ENCODE measurements around the gene CFAP210. TPM values are rescaled to one million over a fixed set of nuclear protein-coding genes. Genes with fewer than 3 reads are reported as not detected.

The CFAP210 gene
- polyA plus RNA-seq, 2 donors, result 0.02 to 0.08 TPM

DNA sequence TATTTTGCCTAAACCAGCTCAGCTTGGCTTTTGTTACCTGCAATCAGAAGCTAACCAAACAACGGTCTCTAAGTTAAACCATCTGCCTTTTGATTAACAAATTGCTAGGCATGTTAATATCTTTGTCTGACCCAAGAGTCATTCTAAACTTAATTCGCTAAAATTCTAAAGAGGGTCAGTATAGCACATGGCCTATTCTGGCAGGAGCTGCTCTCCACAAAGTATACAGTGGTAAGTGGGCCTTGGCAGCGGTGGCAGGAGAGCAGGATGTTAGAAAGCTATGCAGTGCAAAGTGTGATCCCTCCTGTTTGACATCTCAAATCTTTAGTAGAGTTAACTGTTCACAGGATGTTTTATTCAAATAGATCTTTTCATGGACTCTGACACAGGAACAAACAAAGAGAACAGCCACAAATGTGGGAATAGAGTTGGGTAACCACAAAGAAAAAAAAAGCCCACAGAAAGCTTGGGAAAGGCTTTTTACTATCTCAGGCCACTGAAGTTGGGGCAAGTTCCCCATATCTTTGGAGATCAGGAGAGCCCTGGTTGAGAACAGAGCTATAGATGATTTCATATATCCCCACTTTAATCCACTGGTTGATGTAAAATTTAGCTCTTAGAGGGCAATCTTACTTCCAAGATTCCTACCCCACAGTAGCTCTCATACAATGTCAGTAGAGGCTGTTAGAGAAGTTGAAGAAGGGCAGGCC lies 10.6 kb downstream of the CFAP210 start:
- H3K27me3 ChIP-seq (ENCODE audit: control insufficient read depth in 1 of 2, insufficient read depth in 2 of 2, low read length in 2 of 2), result no peaks in the 10 kb centered on the region
- 57 to 70% methylated on average over 3 of the region's 3 CpGs for WGBS, 2 donors

DNA sequence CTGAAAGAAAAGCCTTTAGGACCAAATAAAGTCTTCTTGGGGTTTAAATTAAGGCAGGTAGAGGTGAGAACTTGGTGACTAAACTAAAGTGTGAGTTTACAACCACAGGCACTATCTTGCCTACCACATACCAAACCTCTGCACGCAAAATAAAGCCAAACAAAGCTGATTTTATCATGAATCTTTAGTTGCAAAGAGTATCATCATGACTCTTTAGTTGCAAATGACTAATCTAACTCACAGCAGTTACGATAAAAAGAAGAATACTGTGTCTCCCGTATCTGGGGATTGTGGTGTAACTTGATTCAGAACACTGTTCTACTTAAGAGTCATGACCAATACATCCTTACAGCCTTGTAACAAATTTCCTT lies 11.2 kb downstream of the CFAP210 start:
- Histone ChIP-seq H3K27me3 (ENCODE audit: control insufficient read depth in 1 of 2, insufficient read depth in 2 of 2, low read length in 2 of 2) (no peaks in the 10 kb centered on the region), H3K36me3 (ENCODE audit: control insufficient read depth in 2 of 2, insufficient read depth in 2 of 2, low read length in 1 of 2) (no peaks in the 10 kb centered on the region), H3K4me1 (ENCODE audit: control insufficient read depth in 2 of 2, insufficient read depth in 2 of 2, low read length in 1 of 2) (no peaks in the 10 kb centered on the region), H3K9me3 (ENCODE audit: control insufficient read depth in 2 of 2, insufficient read depth in 1 of 2, low read depth in 1 of 2, low read length in 1 of 2) (no peaks in the 10 kb centered on the region), H3K4me3 (ENCODE audit: low read depth in 1 of 2, low read length in 2 of 2) (no peak overlapping the region), H3K27ac (ENCODE audit: low read depth in 2 of 2, low read length in 1 of 2) (no peak overlapping the region)
- 50 to 56% methylated on average over 3 of the region's 3 CpGs for WGBS, 2 donors

More for the DNA sequence above, 10.6 kb downstream of the CFAP210 start:
- Histone ChIP-seq H3K4me1 (ENCODE audit: control insufficient read depth in 2 of 2, insufficient read depth in 2 of 2, low read length in 1 of 2) (no peaks in the 10 kb centered on the region), H3K9me3 (ENCODE audit: control insufficient read depth in 2 of 2, insufficient read depth in 1 of 2, low read depth in 1 of 2, low read length in 1 of 2) (no peaks in the 10 kb centered on the region), H3K4me3 (ENCODE audit: low read depth in 1 of 2, low read length in 2 of 2) (no peak overlapping the region), H3K36me3 (ENCODE audit: control insufficient read depth in 2 of 2, insufficient read depth in 2 of 2, low read length in 1 of 2) (no peaks in the 10 kb centered on the region), H3K27ac (ENCODE audit: low read depth in 2 of 2, low read length in 1 of 2) (no peak overlapping the region)

DNA sequence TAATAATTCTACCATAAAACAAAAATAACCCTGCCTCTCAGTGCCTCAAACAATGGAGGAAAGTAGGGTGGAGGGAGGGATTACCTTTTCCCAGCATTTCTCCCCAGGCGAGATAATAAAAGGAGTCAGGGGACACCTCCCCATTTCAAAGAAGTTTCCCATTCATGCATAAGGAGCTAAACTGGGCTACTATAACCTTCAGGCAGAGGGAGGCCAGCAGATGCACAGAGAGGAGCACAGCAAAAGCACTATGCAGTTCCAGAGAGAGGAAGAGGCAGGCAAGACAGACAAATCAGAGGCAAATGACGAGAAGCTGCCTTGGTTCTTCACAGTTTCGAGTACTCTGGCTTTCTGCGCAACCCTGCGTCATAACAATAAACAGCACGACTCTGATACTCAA lies 17.4 kb downstream of the CFAP210 start:
- Histone ChIP-seq H3K4me3 (ENCODE audit: low read depth in 1 of 2, low read length in 2 of 2) (no peak overlapping the region), H3K4me1 (ENCODE audit: control insufficient read depth in 2 of 2, insufficient read depth in 2 of 2, low read length in 1 of 2) (no peaks in the 10 kb centered on the region), H3K27me3 (ENCODE audit: control insufficient read depth in 1 of 2, insufficient read depth in 2 of 2, low read length in 2 of 2) (no peaks in the 10 kb centered on the region), H3K36me3 (ENCODE audit: control insufficient read depth in 2 of 2, insufficient read depth in 2 of 2, low read length in 1 of 2) (no peaks in the 10 kb centered on the region), H3K27ac (ENCODE audit: low read depth in 2 of 2, low read length in 1 of 2) (no peak overlapping the region), H3K9me3 (ENCODE audit: control insufficient read depth in 2 of 2, insufficient read depth in 1 of 2, low read depth in 1 of 2, low read length in 1 of 2) (no peaks in the 10 kb centered on the region)
- WGBS, 2 donors, result 90% methylated on average over 6 of the region's 6 CpGs

DNA sequence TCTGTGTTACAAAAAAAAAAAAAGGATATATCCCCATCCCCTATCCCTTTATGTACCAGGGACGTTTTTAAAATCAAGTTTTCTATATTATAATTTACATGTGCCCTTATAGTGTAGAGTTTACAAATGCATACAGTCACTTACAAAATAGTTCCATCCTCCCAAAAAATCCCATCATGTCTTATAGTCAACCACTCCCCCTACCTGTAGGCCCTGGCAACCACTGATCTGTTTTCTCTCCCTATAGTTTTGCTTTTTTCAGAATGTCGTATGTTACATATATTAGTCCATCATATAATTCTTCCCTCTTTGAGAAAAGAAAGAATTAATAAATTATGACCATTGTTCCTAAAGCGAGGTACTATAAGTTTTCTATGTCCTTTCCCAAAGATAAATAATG lies 17.8 kb downstream of the CFAP210 start:
- Histone ChIP-seq H3K9me3 (ENCODE audit: control insufficient read depth in 2 of 2, insufficient read depth in 1 of 2, low read depth in 1 of 2, low read length in 1 of 2) (no peaks in the 10 kb centered on the region), H3K4me3 (ENCODE audit: low read depth in 1 of 2, low read length in 2 of 2) (no peak overlapping the region), H3K27me3 (ENCODE audit: control insufficient read depth in 1 of 2, insufficient read depth in 2 of 2, low read length in 2 of 2) (no peaks in the 10 kb centered on the region), H3K36me3 (ENCODE audit: control insufficient read depth in 2 of 2, insufficient read depth in 2 of 2, low read length in 1 of 2) (no peaks in the 10 kb centered on the region), H3K27ac (ENCODE audit: low read depth in 2 of 2, low read length in 1 of 2) (no peak overlapping the region), H3K4me1 (ENCODE audit: control insufficient read depth in 2 of 2, insufficient read depth in 2 of 2, low read length in 1 of 2) (no peaks in the 10 kb centered on the region)
- 65 to 69% methylated on average over 3 of the region's 3 CpGs for WGBS, 2 donors

DNA sequence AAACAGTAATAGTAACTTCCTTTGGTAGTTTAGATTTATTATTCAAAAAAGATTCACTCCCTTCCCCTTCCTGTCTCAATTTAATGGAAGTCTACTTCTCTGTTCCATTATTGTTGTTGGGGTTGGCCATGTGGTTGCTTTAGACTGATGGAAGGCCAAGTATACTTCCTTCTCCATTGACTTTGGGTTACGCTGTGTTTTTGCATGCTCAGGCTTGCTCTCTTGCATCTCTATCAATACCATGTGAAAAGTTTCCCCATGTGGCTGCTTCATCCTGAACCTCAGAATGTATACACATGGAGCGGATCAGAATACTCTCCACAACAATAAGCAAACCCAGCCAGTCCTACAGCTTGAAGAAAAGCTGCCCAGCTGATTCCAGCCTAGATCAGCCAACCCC lies 20.3 kb downstream of the CFAP210 start:
- H3K4me3 ChIP-seq (ENCODE audit: low read depth in 1 of 2, low read length in 2 of 2), result no peak overlapping the region
- WGBS, 2 donors, result 77 to 82% methylated on average over 2 of the region's 2 CpGs
- no peak overlapping the region for H3K27ac ChIP-seq (ENCODE audit: low read depth in 2 of 2, low read length in 1 of 2)

DNA sequence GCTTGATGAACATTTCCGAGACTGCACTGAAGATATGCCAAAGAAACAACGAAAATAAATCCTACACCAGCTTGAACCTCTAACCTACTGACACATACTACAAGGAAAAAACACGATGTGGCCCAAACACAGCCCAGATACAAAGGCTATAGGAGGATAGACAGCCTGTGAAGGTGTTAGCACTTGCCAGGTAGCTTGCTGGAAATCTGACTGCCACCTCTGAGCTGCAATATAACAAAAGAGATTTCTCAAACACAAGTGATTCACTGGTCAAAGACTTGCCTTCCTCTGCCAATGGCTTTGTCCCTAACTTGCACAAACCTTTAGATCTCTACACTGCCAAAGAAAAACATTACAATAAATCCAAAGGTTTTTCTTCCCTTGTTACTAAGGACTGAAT lies 21.1 kb downstream of the CFAP210 start:
- H3K27ac ChIP-seq (ENCODE audit: low read depth in 2 of 2, low read length in 1 of 2), result no peak overlapping the region
- H3K4me1 ChIP-seq (ENCODE audit: control insufficient read depth in 2 of 2, insufficient read depth in 2 of 2, low read length in 1 of 2), result no peaks in the 10 kb centered on the region
- H3K4me3 ChIP-seq (ENCODE audit: low read depth in 1 of 2, low read length in 2 of 2), result no peak overlapping the region
- H3K36me3 ChIP-seq (ENCODE audit: control insufficient read depth in 2 of 2, insufficient read depth in 2 of 2, low read length in 1 of 2), result no peaks in the 10 kb centered on the region
- no peaks in the 10 kb centered on the region for H3K9me3 ChIP-seq (ENCODE audit: control insufficient read depth in 2 of 2, insufficient read depth in 1 of 2, low read depth in 1 of 2, low read length in 1 of 2)
- no peaks in the 10 kb centered on the region for H3K27me3 ChIP-seq (ENCODE audit: control insufficient read depth in 1 of 2, insufficient read depth in 2 of 2, low read length in 2 of 2)
- WGBS, 2 donors, result 40 to 50% methylated on average over 3 of the region's 3 CpGs

More for the DNA sequence above, 20.3 kb downstream of the CFAP210 start:
- Histone ChIP-seq H3K4me1 (ENCODE audit: control insufficient read depth in 2 of 2, insufficient read depth in 2 of 2, low read length in 1 of 2) (no peaks in the 10 kb centered on the region), H3K36me3 (ENCODE audit: control insufficient read depth in 2 of 2, insufficient read depth in 2 of 2, low read length in 1 of 2) (no peaks in the 10 kb centered on the region), H3K27me3 (ENCODE audit: control insufficient read depth in 1 of 2, insufficient read depth in 2 of 2, low read length in 2 of 2) (no peaks in the 10 kb centered on the region), H3K9me3 (ENCODE audit: control insufficient read depth in 2 of 2, insufficient read depth in 1 of 2, low read depth in 1 of 2, low read length in 1 of 2) (no peaks in the 10 kb centered on the region)

DNA sequence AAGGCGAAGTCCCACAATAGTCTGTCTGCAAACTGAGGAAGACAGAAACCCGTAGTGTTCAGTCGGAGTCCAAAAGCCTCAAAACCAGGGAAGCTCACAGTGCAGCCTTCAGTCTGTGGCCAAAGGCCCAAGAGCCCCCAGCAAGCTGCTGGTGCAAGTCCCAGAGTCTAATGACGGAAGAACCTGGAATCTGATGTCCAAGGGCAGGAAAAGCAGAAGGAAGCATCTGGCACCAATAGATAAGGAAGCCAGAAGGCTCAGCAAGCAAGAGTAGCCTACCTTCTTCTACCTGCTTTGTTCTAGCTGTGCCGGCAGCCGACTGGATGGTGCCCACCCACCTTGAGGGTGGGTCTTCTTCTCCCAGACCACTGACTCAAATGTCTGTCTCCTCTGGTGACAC lies 21.8 kb downstream of the CFAP210 start:
- no peaks in the 10 kb centered on the region for H3K36me3 ChIP-seq (ENCODE audit: control insufficient read depth in 2 of 2, insufficient read depth in 2 of 2, low read length in 1 of 2)
- H3K4me1 ChIP-seq (ENCODE audit: control insufficient read depth in 2 of 2, insufficient read depth in 2 of 2, low read length in 1 of 2), result no peaks in the 10 kb centered on the region
- no peaks in the 10 kb centered on the region for H3K27me3 ChIP-seq (ENCODE audit: control insufficient read depth in 1 of 2, insufficient read depth in 2 of 2, low read length in 2 of 2)
- 74 to 80% methylated on average over 6 of the region's 6 CpGs for WGBS, 2 donors
- H3K9me3 ChIP-seq (ENCODE audit: control insufficient read depth in 2 of 2, insufficient read depth in 1 of 2, low read depth in 1 of 2, low read length in 1 of 2), result no peaks in the 10 kb centered on the region
- H3K27ac ChIP-seq (ENCODE audit: low read depth in 2 of 2, low read length in 1 of 2), result no peak overlapping the region
- H3K4me3 ChIP-seq (ENCODE audit: low read depth in 1 of 2, low read length in 2 of 2), result no peak overlapping the region

DNA sequence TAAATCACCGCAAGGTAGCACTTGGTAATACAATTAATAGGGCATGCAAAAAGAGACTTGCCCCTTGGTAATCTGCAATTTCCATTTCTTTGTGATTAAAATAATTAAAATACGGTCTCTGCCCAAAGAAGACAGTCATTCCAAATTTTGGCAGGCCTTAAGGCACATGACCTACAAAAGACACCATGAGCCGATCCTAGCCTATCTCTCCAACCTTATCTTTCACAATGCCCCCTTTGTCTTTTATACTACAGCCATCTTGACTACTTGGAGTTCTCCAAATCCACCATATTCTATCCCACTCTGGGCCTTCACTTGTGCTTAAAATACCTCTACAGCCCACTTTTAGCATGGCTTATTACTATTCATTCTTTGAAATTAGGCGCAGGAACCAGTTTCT lies 23.3 kb downstream of the CFAP210 start:
- no peak overlapping the region for H3K4me3 ChIP-seq (ENCODE audit: low read depth in 1 of 2, low read length in 2 of 2)
- no peak overlapping the region for H3K27ac ChIP-seq (ENCODE audit: low read depth in 2 of 2, low read length in 1 of 2)
- no peaks in the 10 kb centered on the region for H3K36me3 ChIP-seq (ENCODE audit: control insufficient read depth in 2 of 2, insufficient read depth in 2 of 2, low read length in 1 of 2)
- 94 to 98% methylated on average over 4 of the region's 4 CpGs for WGBS, 2 donors
- no peaks in the 10 kb centered on the region for H3K27me3 ChIP-seq (ENCODE audit: control insufficient read depth in 1 of 2, insufficient read depth in 2 of 2, low read length in 2 of 2)
- H3K9me3 ChIP-seq (ENCODE audit: control insufficient read depth in 2 of 2, insufficient read depth in 1 of 2, low read depth in 1 of 2, low read length in 1 of 2), result no peaks in the 10 kb centered on the region
- H3K4me1 ChIP-seq (ENCODE audit: control insufficient read depth in 2 of 2, insufficient read depth in 2 of 2, low read length in 1 of 2), result no peaks in the 10 kb centered on the region

DNA sequence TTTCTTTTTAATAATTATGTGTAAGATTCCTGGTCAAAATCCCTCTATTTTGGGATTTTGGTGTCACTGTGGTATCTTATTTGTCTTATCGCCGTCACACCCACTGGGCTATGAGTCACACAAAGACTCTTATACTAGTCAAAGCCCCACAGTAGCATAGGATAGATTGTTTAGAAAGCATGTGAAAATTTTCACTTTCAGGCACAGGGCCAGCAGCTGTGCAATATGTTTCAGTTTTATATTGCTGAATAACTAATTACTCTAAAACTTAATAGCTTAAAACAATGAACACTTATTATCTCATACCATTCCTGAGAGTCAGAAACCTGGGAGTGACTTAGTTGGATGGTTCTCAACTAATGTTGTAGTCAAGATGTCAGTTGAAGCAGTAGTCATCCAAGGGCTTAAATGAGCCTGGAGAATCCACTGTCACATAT lies 24.0 kb downstream of the CFAP210 start:
- 54 to 69% methylated on average over 2 of the region's 2 CpGs for WGBS, 2 donors
- H3K4me3 ChIP-seq (ENCODE audit: low read depth in 1 of 2, low read length in 2 of 2), result no peak overlapping the region
- H3K27ac ChIP-seq (ENCODE audit: low read depth in 2 of 2, low read length in 1 of 2), result no peak overlapping the region
- H3K36me3 ChIP-seq (ENCODE audit: control insufficient read depth in 2 of 2, insufficient read depth in 2 of 2, low read length in 1 of 2), result no peaks in the 10 kb centered on the region
- H3K27me3 ChIP-seq (ENCODE audit: control insufficient read depth in 1 of 2, insufficient read depth in 2 of 2, low read length in 2 of 2), result no peaks in the 10 kb centered on the region
- no peaks in the 10 kb centered on the region for H3K4me1 ChIP-seq (ENCODE audit: control insufficient read depth in 2 of 2, insufficient read depth in 2 of 2, low read length in 1 of 2)
- H3K9me3 ChIP-seq (ENCODE audit: control insufficient read depth in 2 of 2, insufficient read depth in 1 of 2, low read depth in 1 of 2, low read length in 1 of 2), result no peaks in the 10 kb centered on the region

DNA sequence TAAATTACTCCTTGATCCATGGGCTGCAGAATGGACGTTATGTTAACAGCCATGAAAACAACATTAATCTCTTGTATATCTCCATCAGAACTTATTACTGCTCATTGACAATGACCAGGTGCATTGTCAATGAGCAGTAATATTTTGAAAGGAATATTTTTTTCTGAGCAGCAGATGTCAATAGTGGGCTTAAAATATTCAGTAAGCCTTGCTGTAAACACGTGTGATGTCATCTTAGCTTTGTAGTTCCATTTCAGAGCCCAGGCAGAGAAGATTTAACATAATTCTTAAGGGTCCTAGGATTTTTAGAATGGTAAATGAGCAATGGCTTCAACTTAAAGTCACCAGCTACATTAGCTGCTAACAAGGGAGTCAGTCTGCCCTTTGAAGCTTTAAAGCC lies 26.6 kb downstream of the CFAP210 start:
- H3K27me3 ChIP-seq (ENCODE audit: control insufficient read depth in 1 of 2, insufficient read depth in 2 of 2, low read length in 2 of 2), result no peaks in the 10 kb centered on the region
- no peak overlapping the region for H3K27ac ChIP-seq (ENCODE audit: low read depth in 2 of 2, low read length in 1 of 2)
- H3K9me3 ChIP-seq (ENCODE audit: control insufficient read depth in 2 of 2, insufficient read depth in 1 of 2, low read depth in 1 of 2, low read length in 1 of 2), result no peaks in the 10 kb centered on the region
- 30 to 35% methylated on average over 2 of the region's 2 CpGs for WGBS, 2 donors
- H3K36me3 ChIP-seq (ENCODE audit: control insufficient read depth in 2 of 2, insufficient read depth in 2 of 2, low read length in 1 of 2), result no peaks in the 10 kb centered on the region
- H3K4me3 ChIP-seq (ENCODE audit: low read depth in 1 of 2, low read length in 2 of 2), result no peak overlapping the region
- no peaks in the 10 kb centered on the region for H3K4me1 ChIP-seq (ENCODE audit: control insufficient read depth in 2 of 2, insufficient read depth in 2 of 2, low read length in 1 of 2)

All from esophagus (tissue), 2 donors.